ENCODE data around the gene RAB4B. TPM values are rescaled to one million over a fixed set of nuclear protein-coding genes. Genes with fewer than 3 reads are reported as not detected.

The RAB4B gene
- total and polyA plus RNA-seq, 2 donors (not counting 1 experiment from before 2014, with no cell fraction given) = 108 to 141 TPM

GRCh38 chr19:40774916-40775631, 3.0 kb upstream of the RAB4B start, which contains the start of gene MIA:
Gene MIA (plus strand): TSS chr19:40775521. CDS start chr19:40775543, 22 bp downstream.
- Histone ChIP-seq H3K4me2 (replicated peaks; ENCODE audit: low read depth, low read length, poor library complexity, severe bottlenecking) (peak within 1 kb of the TSS; percentile 89), H3K36me3 (replicated peaks in 1 of 2; ENCODE audit: control extremely low read depth in 1 of 2, control insufficient read depth in 1 of 2, extremely low read depth in 1 of 2, insufficient read depth in 2 of 2, low read length in 1 of 2) (peaks cover 0 to 3% of the 10 kb centered on the region in 2 experiments), H3K9ac (ENCODE audit: low read length) (no peak within 1 kb of the TSS), H3K4me1 (ENCODE audit: control insufficient read depth in 2 of 2, insufficient read depth in 2 of 2, low read length in 2 of 2) (peaks cover 50 to 64% of the 10 kb centered on the region in 2 donors), H3K27me3 (replicated peaks in 1 of 4; ENCODE audit: control extremely low read depth in 1 of 4, control insufficient read depth in 3 of 4, insufficient read depth in 4 of 4, low read length in 3 of 4) (no peaks in the 10 kb centered on the region), H3K4me3 (ENCODE audit: control extremely low read depth in 1 of 5, extremely low read depth in 1 of 5, insufficient read depth in 1 of 5, low read depth in 2 of 5, low read length in 4 of 5) (no peak within 1 kb of the TSS), H3K79me2 (ENCODE audit: control insufficient read depth, insufficient read depth, low read length) (peaks cover 18% of the 10 kb centered on the region), H4K20me1 (ENCODE audit: control insufficient read depth, insufficient read depth, low read length, poor library complexity, severe bottlenecking) (peaks cover 15% of the 10 kb centered on the region), H3K9me3 (ENCODE audit: control extremely low read depth in 1 of 3, control insufficient read depth in 2 of 3, insufficient read depth in 1 of 3, low read length in 2 of 3) (peaks cover 0 to 20% (median 0%) of the 10 kb centered on the region in 3 donors), H3K27ac (ENCODE audit: low read length in 2 of 2) (peak within 1 kb of the TSS in 1 of 2 donors; percentile 12), H2AFZ (ENCODE audit: insufficient read depth, low read depth, low read length, poor library complexity, severe bottlenecking) (no peak within 1 kb of the TSS)
- no peak for TF ChIP-seq EZH2 (IDR thresholded peaks at IDR 0.05; ENCODE audit: borderline replicate concordance, insufficient read depth, low read depth, low read length, poor library complexity, severe bottlenecking)
- no peak for TF ChIP-seq CTCF (IDR thresholded peaks at IDR 0.05)
- peaks cover 57% of the 10 kb centered on the region for H3K4me1 Mint-ChIP-seq
- POLR2A ChIA-PET = interaction anchor here (0.6 to 4.6 kb wide), 2 partner anchors 10 to 24 kb away, joined by 3 to 99 read pairs; partner anchors contain the start of genes ACTMAP and SNRPA
- no peaks in the 10 kb centered on the region for H3K27me3 Mint-ChIP-seq
- CTCF ChIA-PET = interaction anchor here (4.6 kb wide), 1 partner anchor 44 kb away, joined by 34 read pairs; no protein-coding TSS in a partner anchor
- 100% methylated on average over 3 of the region's 9 CpGs for WGBS (ENCODE audit: insufficient coverage)
- intact Hi-C loops (cut with micrococcal nuclease) = loop anchor here (5.0 kb wide), 3 partner anchors 42 to 1363 kb away; partner anchors contain the start of genes PLEKHG2 and SERTAD3
- H3K4me3 Mint-ChIP-seq = peak within 1 kb of the TSS; percentile 56
- no peaks in the 10 kb centered on the region for H3K9me3 Mint-ChIP-seq (ENCODE audit: insufficient read depth)
- ATAC-seq (ENCODE audit: low read depth) = no peak
- DNase-seq = no peak
- H3K27ac Mint-ChIP-seq = peak within 1 kb of the TSS; percentile 70

Measured in B cell (primary cell).